ENCODE results near the gene KCNJ14. TPM values are rescaled to one million over a fixed set of nuclear protein-coding genes. Genes with fewer than 3 reads are reported as not detected.

The KCNJ14 gene
- total and polyA plus RNA-seq, 2 of the 4 experiments (the other 2 are of a cell fraction), result 0.18 to 0.39 TPM

DNA sequence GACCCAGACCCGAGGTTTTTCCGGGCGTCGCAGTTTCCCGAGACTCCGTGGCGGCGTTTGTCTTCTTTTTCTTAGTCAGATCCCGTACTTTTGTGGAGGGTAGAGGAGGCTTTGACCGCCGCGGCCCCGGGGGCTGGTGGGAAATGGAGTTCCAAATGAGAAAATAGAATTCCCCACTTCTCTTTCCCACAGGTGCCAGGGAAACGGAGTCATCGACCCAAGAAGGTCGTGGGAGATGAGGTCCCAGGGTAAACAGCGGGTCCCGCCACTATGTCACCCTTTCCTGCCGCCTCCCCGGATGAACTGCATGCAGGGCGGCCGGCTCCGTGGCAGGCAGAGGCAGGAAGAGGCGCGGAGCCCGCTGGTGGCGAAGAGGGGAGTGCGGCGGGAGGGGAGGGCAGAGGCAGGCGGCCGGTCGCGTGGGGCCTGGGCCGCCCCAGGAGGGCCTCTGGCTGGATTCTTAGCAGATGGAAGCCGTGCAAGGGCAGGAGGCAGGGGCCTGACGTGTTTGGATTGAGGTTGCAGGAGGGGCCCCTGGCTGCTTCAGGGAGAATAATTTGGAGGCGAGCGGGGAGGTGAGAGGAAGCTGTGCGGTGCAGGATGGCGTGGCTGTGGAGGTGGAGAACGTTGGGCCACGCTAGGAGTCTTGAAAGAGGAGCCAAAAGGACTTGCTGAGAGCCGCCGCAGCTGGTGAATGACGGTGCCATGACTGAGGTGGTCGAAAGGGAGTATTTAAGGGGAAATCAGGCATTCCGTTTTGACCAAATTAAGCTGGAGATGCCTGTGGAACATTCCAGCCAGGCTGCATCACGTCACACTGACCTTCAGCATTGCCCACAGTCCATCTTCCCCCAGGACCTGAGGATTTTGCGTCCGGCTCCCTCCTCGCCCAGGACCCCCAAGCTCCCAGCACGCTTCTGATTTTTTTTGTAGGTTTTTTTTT is 25.5 kb downstream of the KCNJ14 start:
- peaks cover 12% of the 10 kb centered on the region for H3K9me1 ChIP-seq (ENCODE audit: insufficient read depth, low read length)
- WGBS, 2 experiments (ENCODE audit: extremely low coverage in 2 of 2, insufficient read length in 1 of 2), result 3% methylated on average over 5 of the region's 52 CpGs; no CpG with 5 or more reads in 1 of the 2 experiments
- ATAC-seq (ENCODE audit: low read depth), result peak; percentile 35
- H3K79me1 ChIP-seq (ENCODE audit: low read depth in 1 of 2, low read length in 2 of 2), result peaks cover 0 to 10% of the 10 kb centered on the region in 2 experiments; a peak in 1 of 4 replicates
- peaks cover 31% of the 10 kb centered on the region for H3K36me3 ChIP-seq (ENCODE audit: control insufficient read depth, insufficient read depth, low read length)
- H3K14ac ChIP-seq (replicated peaks; ENCODE audit: low read depth, low read length), result no peak overlapping the region; the same call in 1 of the 2 replicates
- H4K8ac ChIP-seq (ENCODE audit: low read depth in 2 of 2, low read length in 2 of 2), result peak overlapping the region; percentile 40 to 84; a peak in 3 of 4 replicates
- no TSS peak for BruUV-seq (replicated peaks)
- no peak overlapping the region for H3K18ac ChIP-seq (ENCODE audit: low read depth, low read length)
- H3K4ac ChIP-seq (ENCODE audit: low read depth, low read length), result peak overlapping the region; percentile 64; the same call in 1 of the 2 replicates
- H3K4me3 ChIP-seq (ENCODE audit: insufficient read depth, low read depth, low read length), result peak overlapping the region; percentile 16; the same call in 1 of the 2 replicates
- H3K9ac ChIP-seq (ENCODE audit: low read depth, low read length), result 0 out of 2 replicates have a peak overlapping the region, but pooled peaks have one; percentile 31
- H3K4me2 ChIP-seq (ENCODE audit: low read depth, low read length), result peak overlapping the region; percentile 86
- intact Hi-C loops (cut with micrococcal nuclease) (no loop called here), in situ Hi-C loops (cut with MboI; ENCODE audit: low sequenced_read_pairs) (no loop called here), dilution Hi-C loops (cut with HindIII; ENCODE audit: low sequenced_read_pairs, unreplicated experiment) (no loop called here)
- no peak overlapping the region for H2BK15ac ChIP-seq (ENCODE audit: low read depth, low read length)
- ChIA-PET CTCF (interaction anchor here (0.6 to 1.7 kb wide), 3 partner anchors 9 to 162 kb away, joined by 3 to 7 read pairs (median 3); no protein-coding TSS in a partner anchor), POLR2A (ENCODE audit: unreplicated experiment) (no interaction called here)
- peak overlapping the region; percentile 89 for H2AFZ ChIP-seq (replicated peaks; ENCODE audit: low read length, poor library complexity)
- peak overlapping the region; percentile 64 for H2AK5ac ChIP-seq (ENCODE audit: low read depth, low read length)
- no peaks in the 10 kb centered on the region for H3K27me3 ChIP-seq (ENCODE audit: control insufficient read depth, insufficient read depth, low read length)
- peaks cover 15% of the 10 kb centered on the region for H3K4me1 ChIP-seq (ENCODE audit: control insufficient read depth, insufficient read depth, low read length)
- no peak overlapping the region for H2BK120ac ChIP-seq (ENCODE audit: low read depth, low read length)
- 0 out of 2 replicates have a peak overlapping the region, but pooled peaks have one; percentile 4 for H3K56ac ChIP-seq (ENCODE audit: extremely low read depth, insufficient read depth, low read length)
- no peak overlapping the region; the same call in 1 of the 2 replicates for H4K5ac ChIP-seq (ENCODE audit: low read depth, low read length)
- peak overlapping the region; percentile 37; the same call in 1 of the 2 replicates for H3K23ac ChIP-seq (ENCODE audit: low read depth, low read length)
- 0 out of 2 replicates have a peak, but pooled peaks have one; percentile 38 for TF ChIP-seq MAZ (IDR thresholded peaks at IDR 0.05; ENCODE audit: borderline replicate concordance, low read depth, low read length)
- TF ChIP-seq CHD1 (IDR thresholded peaks at IDR 0.05; ENCODE audit: low read depth, low read length), result no peak
- no peak for TF ChIP-seq RAD21 (IDR thresholded peaks at IDR 0.05; ENCODE audit: low read length)
- TF ChIP-seq ELK1 (IDR thresholded peaks at IDR 0.05; ENCODE audit: borderline replicate concordance, low read depth, low read length), result no peak
- TF ChIP-seq SMC3 (IDR thresholded peaks at IDR 0.05; ENCODE audit: low read depth, low read length), result no peak
- H2AK9ac ChIP-seq (replicated peaks; ENCODE audit: low read depth, low read length, poor library complexity), result peak overlapping the region; percentile 55
- H2BK20ac ChIP-seq (ENCODE audit: low read depth, low read length), result no peak overlapping the region
- H3K27ac ChIP-seq (ENCODE audit: insufficient read depth, low read length), result no peak overlapping the region; the same call in 1 of the 2 replicates
- H4K20me1 ChIP-seq (ENCODE audit: insufficient read depth, low read length), result peaks cover 21% of the 10 kb centered on the region
- DNase-seq, result peak; percentile 30
- no peak overlapping the region for H2BK5ac ChIP-seq (ENCODE audit: low read depth, low read length, poor library complexity, severe bottlenecking)
- H3K9me3 ChIP-seq (ENCODE audit: control insufficient read depth, insufficient read depth, low read length), result no peaks in the 10 kb centered on the region
- H4K91ac ChIP-seq (ENCODE audit: insufficient read depth, low read depth, low read length), result no peak overlapping the region; the same call in 1 of the 2 replicates

All from IMR-90 (cell line).